DND-41 (cell line): ENCODE measurements around the gene NPVF.

Experiments used
- EZH2 ChIP-seq: IDR thresholded peaks from 3 replicates; pipeline ENCODE4 v1.6.1; 2012; ENCODE audit warnings: borderline replicate concordance, low read depth, mild to moderate bottlenecking, moderate library complexity, low read length, inconsistent platforms; ENCODE audit not compliant: severe bottlenecking
- TF ChIP-seq, protein P1 (sequence below): IDR thresholded peaks from 2 replicates; pipeline ENCODE4 v1.5.1; 2012; ENCODE audit warnings: borderline replicate concordance, low read length, moderate library complexity, mild to moderate bottlenecking; ENCODE audit not compliant: poor library complexity, severe bottlenecking; ENCODE audit errors: extremely low read depth

DNA sequence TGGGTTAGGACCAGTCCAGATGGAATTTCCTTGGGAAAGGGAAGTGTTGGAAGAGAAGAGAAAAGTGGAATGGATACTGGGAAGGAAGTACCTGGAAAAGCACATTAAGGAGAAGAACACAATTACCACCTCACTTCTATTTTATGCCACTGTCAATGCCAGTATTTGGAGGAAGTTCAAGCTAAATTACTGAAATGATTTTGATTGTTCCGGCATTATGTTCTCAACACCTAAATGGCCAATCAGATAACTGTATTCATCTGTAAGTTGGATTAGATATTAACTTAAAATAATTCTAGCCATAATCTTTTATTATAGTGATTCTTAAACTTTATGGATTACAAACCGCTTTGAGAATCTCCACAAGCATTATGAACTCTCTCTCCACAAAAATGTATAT is 7.3 kb downstream of the NPVF start:
- TF ChIP-seq, protein P1, sequence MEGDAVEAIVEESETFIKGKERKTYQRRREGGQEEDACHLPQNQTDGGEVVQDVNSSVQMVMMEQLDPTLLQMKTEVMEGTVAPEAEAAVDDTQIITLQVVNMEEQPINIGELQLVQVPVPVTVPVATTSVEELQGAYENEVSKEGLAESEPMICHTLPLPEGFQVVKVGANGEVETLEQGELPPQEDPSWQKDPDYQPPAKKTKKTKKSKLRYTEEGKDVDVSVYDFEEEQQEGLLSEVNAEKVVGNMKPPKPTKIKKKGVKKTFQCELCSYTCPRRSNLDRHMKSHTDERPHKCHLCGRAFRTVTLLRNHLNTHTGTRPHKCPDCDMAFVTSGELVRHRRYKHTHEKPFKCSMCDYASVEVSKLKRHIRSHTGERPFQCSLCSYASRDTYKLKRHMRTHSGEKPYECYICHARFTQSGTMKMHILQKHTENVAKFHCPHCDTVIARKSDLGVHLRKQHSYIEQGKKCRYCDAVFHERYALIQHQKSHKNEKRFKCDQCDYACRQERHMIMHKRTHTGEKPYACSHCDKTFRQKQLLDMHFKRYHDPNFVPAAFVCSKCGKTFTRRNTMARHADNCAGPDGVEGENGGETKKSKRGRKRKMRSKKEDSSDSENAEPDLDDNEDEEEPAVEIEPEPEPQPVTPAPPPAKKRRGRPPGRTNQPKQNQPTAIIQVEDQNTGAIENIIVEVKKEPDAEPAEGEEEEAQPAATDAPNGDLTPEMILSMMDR = no peak
- TF ChIP-seq EZH2 = no peak
